Mammary epithelial cell (primary cell): ENCODE results near the gene ARFIP1.

Experiments used
- CTCF ChIP-seq, 2 donors: IDR thresholded peaks in 1 of 2; conservative IDR thresholded peaks in 1 of 2; 2 replicates each; pipeline ENCODE4 v1.5.1; 2011 to 2012; ENCODE audit warnings: inconsistent platforms in 2 of 2, low read length in 2 of 2, mild to moderate bottlenecking in 2 of 2, control low read depth in 1 of 2, low read depth in 1 of 2; ENCODE audit not compliant: insufficient read depth in 1 of 2; ENCODE audit errors: extremely low read depth in 1 of 2
- EZH2 ChIP-seq: IDR thresholded peaks from 2 replicates; pipeline ENCODE4 v1.6.1; 2012; ENCODE audit warnings: low read length, inconsistent platforms, borderline replicate concordance

GRCh38 chr4:152825336-152825735 lies 45.6 kb downstream of the ARFIP1 start:
- TF ChIP-seq CTCF (conservative IDR thresholded peaks at IDR 0.05 in 1 of 2, IDR thresholded peaks at IDR 0.05 in 1 of 2; ENCODE audit: extremely low read depth in 1 of 2, insufficient read depth in 1 of 2, low read depth in 1 of 2, low read length in 2 of 2) (no peak), EZH2 (no peak)
